OCI-LY3 (cell line): ENCODE data around the gene DAP.

ENCODE experiments used
- H2AFZ ChIP-seq: fragments of 200-600, 300-600 bp; shearing (Covaris generic); 2 replicates; pipeline ENCODE4 v1.6.0; 2014; ENCODE audit warnings: antibody characterized with exemption, low read depth, low read length
- H3K27ac ChIP-seq: fragments of 200-600, 300-600 bp; sonication (generic); 2 replicates; pipeline ENCODE4 v1.5.1; 2014; ENCODE audit warnings: mild to moderate bottlenecking, low read length, moderate library complexity, mixed read lengths
- H3K27me3 ChIP-seq: fragments of 200-600, 300-600 bp; sonication (generic); 2 replicates; pipeline ENCODE4 v1.6.1; 2014; ENCODE audit warnings: low read depth, low read length, mixed read lengths
- H3K36me3 ChIP-seq: fragments of 200-600, 300-600 bp; sonication (generic); replicated peaks from 2 replicates; pipeline ENCODE3; 2014; ENCODE audit warnings: low read depth, low read length, mixed read lengths
- H3K4me1 ChIP-seq: fragments of 300-600, 200-600 bp; sonication (generic); 2 replicates; pipeline ENCODE4 v1.6.1; 2014; ENCODE audit warnings: low read length, mixed read lengths
- H3K4me2 ChIP-seq: fragments of 200-600, 300-600 bp; sonication (generic); 2 replicates; pipeline ENCODE4 v1.6.1; 2014; ENCODE audit warnings: low read length, mixed read lengths
- H3K4me3 ChIP-seq: fragments of 300-600, 200-600 bp; sonication (generic); 2 replicates; pipeline ENCODE4 v1.5.1; 2014; ENCODE audit warnings: antibody characterized with exemption, mild to moderate bottlenecking, low read length, moderate library complexity
- H3K79me2 ChIP-seq: fragments of 300-600, 200-600 bp; shearing (Covaris generic); 2 replicates; pipeline ENCODE4 v1.6.1; 2014; ENCODE audit warnings: mild to moderate bottlenecking, low read length, mixed read lengths
- H3K9ac ChIP-seq: fragments of 300-600, 200-600 bp; shearing (Covaris generic); 2 replicates; pipeline ENCODE4 v1.6.0; 2014; ENCODE audit warnings: mild to moderate bottlenecking, low read length, moderate library complexity
- H3K9me3 ChIP-seq: fragments of 200-600, 300-600 bp; shearing (Covaris generic); 2 replicates; pipeline ENCODE4 v1.6.1; 2014; ENCODE audit warnings: low read length, mixed read lengths; ENCODE audit not compliant: insufficient read depth
- H4K20me1 ChIP-seq: fragments of 200-600, 300-600 bp; sonication (generic); 2 replicates; pipeline ENCODE4 v1.6.1; 2016; ENCODE audit warnings: low read length, mixed read lengths; ENCODE audit not compliant: insufficient read depth
- EZH2phosphoT487 ChIP-seq: fragments of 200-600 bp; shearing (Covaris generic); IDR thresholded peaks from 2 replicates; pipeline ENCODE4 v1.6.1; 2018; ENCODE audit warnings: antibody characterized with exemption, mixed run types, low read depth
- TF ChIP-seq, protein P1 (sequence below): fragments of 200-600, 300-600 bp; sonication (generic); IDR thresholded peaks from 2 replicates; pipeline ENCODE4 v1.5.1; 2014; ENCODE audit warnings: antibody characterized with exemption, low read length, low read depth

Gene DAP

DNA sequence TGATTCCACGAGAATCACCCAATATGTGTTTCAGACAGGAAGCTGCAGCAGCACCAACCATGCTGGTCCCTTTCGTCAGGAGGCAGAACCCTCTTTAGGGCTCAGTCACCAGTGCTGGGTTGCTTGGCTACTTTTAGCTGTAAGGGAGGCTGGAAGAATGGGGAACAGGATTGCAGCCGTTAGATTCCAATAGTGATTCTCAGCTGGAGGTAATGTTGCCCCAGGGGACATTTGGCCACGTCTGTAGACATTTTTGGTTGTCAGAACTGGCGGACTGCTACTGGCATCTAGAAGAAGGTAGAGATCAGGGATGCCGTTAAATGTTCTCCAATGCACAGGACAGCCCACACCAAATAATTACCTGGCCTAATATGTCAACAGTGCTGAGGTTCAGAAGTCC lies 115.4 kb downstream of the DAP start:
- Histone ChIP-seq H3K9me3 (no peaks in the 10 kb centered on the region), H3K4me2 (no peak overlapping the region), H3K4me3 (no peak overlapping the region), H3K27ac (no peak overlapping the region), H2AFZ (no peak overlapping the region), H3K79me2 (peaks cover 73% of the 10 kb centered on the region), H3K9ac (no peak overlapping the region), H3K36me3 (peaks cover 23% of the 10 kb centered on the region), H3K27me3 (no peaks in the 10 kb centered on the region), H4K20me1 (peaks cover 12% of the 10 kb centered on the region), H3K4me1 (peaks cover 32% of the 10 kb centered on the region)
- no peak for TF ChIP-seq EZH2phosphoT487
- TF ChIP-seq, protein P1, sequence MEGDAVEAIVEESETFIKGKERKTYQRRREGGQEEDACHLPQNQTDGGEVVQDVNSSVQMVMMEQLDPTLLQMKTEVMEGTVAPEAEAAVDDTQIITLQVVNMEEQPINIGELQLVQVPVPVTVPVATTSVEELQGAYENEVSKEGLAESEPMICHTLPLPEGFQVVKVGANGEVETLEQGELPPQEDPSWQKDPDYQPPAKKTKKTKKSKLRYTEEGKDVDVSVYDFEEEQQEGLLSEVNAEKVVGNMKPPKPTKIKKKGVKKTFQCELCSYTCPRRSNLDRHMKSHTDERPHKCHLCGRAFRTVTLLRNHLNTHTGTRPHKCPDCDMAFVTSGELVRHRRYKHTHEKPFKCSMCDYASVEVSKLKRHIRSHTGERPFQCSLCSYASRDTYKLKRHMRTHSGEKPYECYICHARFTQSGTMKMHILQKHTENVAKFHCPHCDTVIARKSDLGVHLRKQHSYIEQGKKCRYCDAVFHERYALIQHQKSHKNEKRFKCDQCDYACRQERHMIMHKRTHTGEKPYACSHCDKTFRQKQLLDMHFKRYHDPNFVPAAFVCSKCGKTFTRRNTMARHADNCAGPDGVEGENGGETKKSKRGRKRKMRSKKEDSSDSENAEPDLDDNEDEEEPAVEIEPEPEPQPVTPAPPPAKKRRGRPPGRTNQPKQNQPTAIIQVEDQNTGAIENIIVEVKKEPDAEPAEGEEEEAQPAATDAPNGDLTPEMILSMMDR, result no peak

DNA sequence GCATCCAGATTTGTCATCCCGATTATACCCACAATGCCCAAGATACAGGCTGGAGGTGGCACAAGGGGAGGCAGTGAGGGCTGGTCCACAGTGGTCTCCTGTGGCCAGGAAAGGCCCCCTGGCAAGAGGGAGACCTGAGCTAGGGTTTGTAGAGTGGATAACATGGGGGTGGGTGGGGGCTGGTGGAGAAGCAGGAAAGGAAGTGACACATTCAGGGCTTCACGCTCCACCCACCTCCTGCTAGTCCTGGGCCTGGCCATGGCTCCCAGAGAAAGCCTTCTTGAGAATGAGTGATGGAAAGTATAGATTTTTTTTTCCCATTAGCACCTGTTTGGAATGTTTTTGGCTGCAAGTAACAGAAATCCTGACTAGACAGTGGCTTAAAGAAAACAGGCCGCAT lies 115.9 kb downstream of the DAP start:
- H3K4me3 ChIP-seq, result no peak overlapping the region
- TF ChIP-seq, protein P1, result no peak
- no peak for TF ChIP-seq EZH2phosphoT487
- H3K9ac ChIP-seq, result no peak overlapping the region
- no peaks in the 10 kb centered on the region for H3K9me3 ChIP-seq
- H3K4me2 ChIP-seq, result no peak overlapping the region
- H2AFZ ChIP-seq, result no peak overlapping the region
- H3K27me3 ChIP-seq, result no peaks in the 10 kb centered on the region
- peaks cover 32% of the 10 kb centered on the region for H3K4me1 ChIP-seq
- H3K27ac ChIP-seq, result no peak overlapping the region
- H3K79me2 ChIP-seq, result peaks cover 78% of the 10 kb centered on the region
- peaks cover 27% of the 10 kb centered on the region for H3K36me3 ChIP-seq
- peaks cover 12% of the 10 kb centered on the region for H4K20me1 ChIP-seq

DNA sequence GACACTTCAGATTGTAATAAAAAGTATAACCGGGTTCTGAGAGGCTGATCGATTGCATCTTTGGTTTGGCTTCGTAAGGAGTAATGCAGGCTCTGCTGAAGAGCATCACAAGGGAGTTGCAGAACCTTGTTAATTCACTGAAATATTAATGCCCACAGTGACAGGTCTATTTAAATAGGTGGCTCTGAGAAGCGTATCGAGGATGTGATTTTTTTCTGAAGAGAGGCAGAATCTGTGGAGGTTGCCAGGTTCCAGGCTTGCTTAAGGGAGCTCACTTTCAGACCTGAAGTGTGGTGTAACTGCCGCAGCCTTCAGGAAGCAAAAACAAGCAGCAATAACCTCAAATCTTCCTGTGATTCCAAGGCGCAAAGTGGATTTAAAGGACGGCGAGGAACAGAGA lies 116.8 kb downstream of the DAP start:
- Histone ChIP-seq H3K4me3 (no peak overlapping the region), H3K4me2 (no peak overlapping the region), H3K9ac (no peak overlapping the region), H3K79me2 (peaks cover 81% of the 10 kb centered on the region), H3K27me3 (no peaks in the 10 kb centered on the region), H3K36me3 (peaks cover 29% of the 10 kb centered on the region), H2AFZ (no peak overlapping the region), H3K4me1 (peaks cover 32% of the 10 kb centered on the region), H3K27ac (no peak overlapping the region), H3K9me3 (no peaks in the 10 kb centered on the region), H4K20me1 (peaks cover 12% of the 10 kb centered on the region)
- TF ChIP-seq, protein P1, result no peak
- TF ChIP-seq EZH2phosphoT487, result no peak

DNA sequence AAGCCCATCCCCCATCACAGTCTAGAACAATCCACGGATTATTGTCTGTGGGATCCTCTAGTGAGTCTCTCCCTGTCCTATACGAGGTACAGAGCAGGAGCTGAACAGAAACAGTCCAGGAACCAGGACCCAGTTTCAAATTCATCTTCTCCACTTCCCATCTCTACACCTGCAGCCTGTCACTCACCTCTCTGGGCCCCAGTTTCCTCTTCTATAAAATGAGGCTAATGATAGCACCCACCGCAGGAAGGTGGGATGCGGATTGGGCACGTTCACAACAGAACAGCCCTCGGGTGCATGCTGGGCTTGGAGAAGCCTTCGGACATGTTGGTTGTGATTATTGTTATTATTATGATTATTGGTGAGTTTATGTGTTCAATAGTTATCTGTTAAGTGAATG lies 118.7 kb downstream of the DAP start:
- peaks cover 9% of the 10 kb centered on the region; the same call in 1 of the 2 replicates for H4K20me1 ChIP-seq
- H3K4me3 ChIP-seq, result no peak overlapping the region
- H3K4me1 ChIP-seq, result peaks cover 38% of the 10 kb centered on the region
- H3K4me2 ChIP-seq, result no peak overlapping the region
- no peaks in the 10 kb centered on the region for H3K9me3 ChIP-seq
- H3K79me2 ChIP-seq, result peaks cover 86% of the 10 kb centered on the region
- H2AFZ ChIP-seq, result no peak overlapping the region
- no peaks in the 10 kb centered on the region for H3K27me3 ChIP-seq
- no peak overlapping the region for H3K9ac ChIP-seq
- TF ChIP-seq, protein P1, result no peak
- TF ChIP-seq EZH2phosphoT487, result no peak
- peaks cover 33% of the 10 kb centered on the region for H3K36me3 ChIP-seq
- no peak overlapping the region for H3K27ac ChIP-seq
